SK-N-SH (cell line): ENCODE results near the gene USP40. TPM values are rescaled to one million over a fixed set of nuclear protein-coding genes. Genes with fewer than 3 reads are reported as not detected.

Experiments
- CTCF ChIA-PET: fragments of 300-600, 350-600 bp; formaldehyde crosslinking; extraction: SDS; loops from one replicate; lab custom pipeline; 2021; lab: Yijun Ruan, JAX
- POLR2A ChIA-PET: fragments of 350-600 bp; sonication (Branson Sonifier 250); formaldehyde crosslinking; extraction: SDS; loops from one replicate; lab custom pipeline; 2020; ENCODE audit warnings: antibody characterized with exemption, inconsistent platforms; lab: Yijun Ruan, JAX
- DNase-seq: peaks from one replicate; pipeline ENCODE4 v3.0.0; 2012
- H2AFZ ChIP-seq: fragments of 200-600 bp; sonication (generic); 2 replicates; pipeline ENCODE4 v1.8.1; 2016; ENCODE audit warnings: antibody characterized with exemption, mild to moderate bottlenecking, low read depth
- H3F3A ChIP-seq: fragments of 200-600 bp; sonication (generic); replicated peaks from 2 replicates; pipeline ENCODE3; 2016; ENCODE audit warnings: antibody characterized with exemption, mild to moderate bottlenecking; ENCODE audit not compliant: insufficient read depth
- H3K27ac ChIP-seq, 2 experiments: fragments of 200-500 bp in 1 of 2; fragments of 200-600 bp in 1 of 2; sonication (Bioruptor generic) in 1 of 2; sonication (generic), shearing (Covaris generic) in 1 of 2; 2 replicates each; pipeline versions ENCODE4 v1.5.1 to v1.6.1; 2014 to 2016; ENCODE audit warnings: low read depth in 2 of 2, inconsistent platforms in 1 of 2, low read length in 1 of 2, mild to moderate bottlenecking in 1 of 2, mixed read lengths in 1 of 2
- H3K27me3 ChIP-seq: fragments of 200-600 bp; sonication (generic), shearing (Covaris generic); 2 replicates; pipeline ENCODE4 v1.6.1; 2016; ENCODE audit warnings: mixed run types; ENCODE audit not compliant: insufficient read depth
- H3K36me3 ChIP-seq, 2 experiments: fragments of 200-500 bp in 1 of 2; fragments of 200-600 bp in 1 of 2; sonication (Bioruptor generic) in 1 of 2; sonication (generic) in 1 of 2; replicated peaks in 1 of 2; 2 replicates each; pipeline versions ENCODE3 to v1.5.1; 2014 to 2016; ENCODE audit warnings: low read length in 1 of 2, mild to moderate bottlenecking in 1 of 2; ENCODE audit not compliant: insufficient read depth in 2 of 2, control insufficient read depth in 1 of 2
- H3K4me1 ChIP-seq, 2 experiments: fragments of 200-500 bp in 1 of 2; fragments of 200-600 bp in 1 of 2; sonication (Bioruptor generic) in 1 of 2; sonication (generic), shearing (Covaris generic) in 1 of 2; 2 replicates each; pipeline versions ENCODE4 v1.5.1 to v1.6.1; 2014 to 2016; ENCODE audit warnings: low read depth in 1 of 2, low read length in 1 of 2, mixed run types in 1 of 2; ENCODE audit not compliant: insufficient read depth in 2 of 2, control insufficient read depth in 1 of 2
- H3K4me2 ChIP-seq: fragments of 200-600 bp; sonication (generic), shearing (Covaris generic); 2 replicates; pipeline ENCODE4 v1.6.1; 2017; ENCODE audit warnings: mixed run types
- H3K4me3 ChIP-seq, 2 experiments: fragments of 200-500 bp in 1 of 2; fragments of 200-600 bp in 1 of 2; sonication (Bioruptor generic) in 1 of 2; sonication (generic), shearing (Covaris generic) in 1 of 2; 2 replicates each; pipeline versions ENCODE4 v1.5.1 to v1.8.1; 2014 to 2016; ENCODE audit warnings: low read depth in 2 of 2, inconsistent platforms in 1 of 2, low read length in 1 of 2, mild to moderate bottlenecking in 1 of 2, mixed read lengths in 1 of 2, moderate library complexity in 1 of 2
- H3K79me2 ChIP-seq: fragments of 200-600 bp; sonication (generic); 2 replicates; pipeline ENCODE4 v1.8.1; 2017; ENCODE audit warnings: mild to moderate bottlenecking; ENCODE audit not compliant: insufficient read depth
- H3K9ac ChIP-seq: fragments of 200-600 bp; sonication (generic); 2 replicates; pipeline ENCODE4 v1.6.1; 2017; ENCODE audit warnings: mixed run types
- H3K9me2 ChIP-seq: fragments of 200-600 bp; sonication (generic); 2 replicates; pipeline ENCODE4 v1.6.1; 2017; ENCODE audit warnings: mixed run types
- H3K9me3 ChIP-seq: fragments of 200-600 bp; sonication (generic); 2 replicates; pipeline ENCODE4 v1.6.1; 2017; ENCODE audit warnings: mixed run types, mild to moderate bottlenecking, moderate library complexity
- H4K20me1 ChIP-seq: fragments of 200-600 bp; sonication (generic); 2 replicates; pipeline ENCODE4 v1.6.1; 2017; ENCODE audit warnings: mild to moderate bottlenecking, mixed run types; ENCODE audit not compliant: insufficient read depth
- EP300 ChIP-seq, 2 experiments: IDR thresholded peaks; 2 replicates each; pipeline versions ENCODE4 v1.4.0 to v1.6.1; 2012; ENCODE audit warnings: borderline replicate concordance in 1 of 2, low read depth in 1 of 2, low read length in 1 of 2
- FOSL2 ChIP-seq: IDR thresholded peaks from 2 replicates; pipeline ENCODE4 v1.4.0; 2012; ENCODE audit warnings: low read depth, mild to moderate bottlenecking, moderate library complexity, borderline replicate concordance
- GABPA ChIP-seq: IDR thresholded peaks from 2 replicates; pipeline ENCODE4 v1.4.0; 2012; ENCODE audit warnings: low read depth, mild to moderate bottlenecking
- IRF3 ChIP-seq: fragments of 150-350 bp; IDR thresholded peaks from 2 replicates; pipeline ENCODE4 v1.6.1; 2016; ENCODE audit warnings: mild to moderate bottlenecking, low read depth, low read length
- MEF2A ChIP-seq: IDR thresholded peaks from 2 replicates; pipeline ENCODE4 v1.4.0; 2012; ENCODE audit warnings: low read depth, borderline replicate concordance
- MXI1 ChIP-seq: IDR thresholded peaks from 2 replicates; pipeline ENCODE4 v1.6.1; 2012; ENCODE audit warnings: mild to moderate bottlenecking, low read depth, low read length, improper control_type of control experiment
- PBX3 ChIP-seq: IDR thresholded peaks from 2 replicates; pipeline ENCODE4; 2012
- POLR2AphosphoS5 ChIP-seq: IDR thresholded peaks from 2 replicates; pipeline ENCODE4 v1.6.1; 2012; ENCODE audit warnings: low read depth, low read length
- RFX5 ChIP-seq: IDR thresholded peaks from 2 replicates; pipeline ENCODE4 v1.6.1; 2012; ENCODE audit warnings: mild to moderate bottlenecking, improper control_type of control experiment, low read length
- RXRA ChIP-seq: IDR thresholded peaks from 2 replicates; pipeline ENCODE4 v1.4.0; 2012; ENCODE audit warnings: low read depth, mild to moderate bottlenecking, borderline replicate concordance
- SMC3 ChIP-seq: IDR thresholded peaks from 2 replicates; pipeline ENCODE4 v1.6.1; 2012; ENCODE audit warnings: low read depth, low read length, improper control_type of control experiment
- ZBTB33 ChIP-seq: IDR thresholded peaks from 2 replicates; pipeline ENCODE4 v1.4.0; 2012; ENCODE audit warnings: low read depth, borderline replicate concordance
- WGBS: methylation state at CpG from one replicate; pipeline ENCODE4 v1.1.6; 2017; ENCODE audit warnings: low lambda C conversion rate; 5-methylcytosine and 5-hydroxymethylcytosine counted together
- polyA plus RNA-seq, 3 experiments: library from polyadenylated mRNA; depleted of rRNA; stranded (reverse); fragments of >200 nt; gene quantifications; 2 replicates each; pipeline ENCODE4 v1.2.3, GENCODE V29; 2012
- TF ChIP-seq, protein P1 (sequence below): fragments of 150-350 bp; IDR thresholded peaks from 2 replicates; pipeline ENCODE4 v1.6.1; 2017; ENCODE audit warnings: antibody characterized with exemption, low read length, low read depth, borderline replicate concordance
- TF ChIP-seq, protein P2 (sequence below): fragments of 200-600 bp; sonication (generic); IDR thresholded peaks from 2 replicates; pipeline ENCODE4 v1.6.1; 2017; ENCODE audit warnings: antibody characterized with exemption, mild to moderate bottlenecking, moderate library complexity

The USP40 gene
- polyA plus RNA-seq, 1 of the 3 experiments (the other 2 are of a cell fraction), result 37.0 TPM

GRCh38 chr2:233531955-233532354 lies 34.6 kb downstream of the USP40 start (continued):
- TF ChIP-seq IRF3 (no peak), MEF2A (no peak), FOSL2 (no peak)
- TF ChIP-seq, protein P1, sequence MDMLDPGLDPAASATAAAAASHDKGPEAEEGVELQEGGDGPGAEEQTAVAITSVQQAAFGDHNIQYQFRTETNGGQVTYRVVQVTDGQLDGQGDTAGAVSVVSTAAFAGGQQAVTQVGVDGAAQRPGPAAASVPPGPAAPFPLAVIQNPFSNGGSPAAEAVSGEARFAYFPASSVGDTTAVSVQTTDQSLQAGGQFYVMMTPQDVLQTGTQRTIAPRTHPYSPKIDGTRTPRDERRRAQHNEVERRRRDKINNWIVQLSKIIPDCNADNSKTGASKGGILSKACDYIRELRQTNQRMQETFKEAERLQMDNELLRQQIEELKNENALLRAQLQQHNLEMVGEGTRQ, result no peak

DNA sequence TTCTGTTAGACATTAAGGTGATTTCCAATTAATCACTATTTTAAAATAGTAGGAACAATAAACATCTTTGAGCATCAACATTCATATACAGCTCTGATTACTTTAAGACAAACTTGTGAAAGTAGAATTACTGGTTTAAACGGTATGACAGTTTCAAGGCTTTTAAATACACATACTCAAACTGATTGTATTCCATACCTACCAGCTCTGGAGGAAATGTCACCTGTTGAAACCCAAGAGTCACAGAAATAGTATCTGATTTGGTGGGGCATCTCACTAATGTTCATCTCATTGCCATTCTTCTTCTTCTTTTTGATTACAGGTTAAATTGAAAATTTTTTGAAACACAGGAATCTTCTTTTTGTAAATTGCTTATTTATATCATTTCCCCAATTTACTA lies 36.2 kb downstream of the USP40 start:
- CTCF ChIA-PET, result no interaction called here
- TF ChIP-seq GABPA (no peak), RXRA (no peak), SMC3 (no peak), MXI1 (no peak), RFX5 (no peak), POLR2AphosphoS5 (no peak), ZBTB33 (no peak), EP300 (IDR thresholded peaks at IDR 0.05; ENCODE audit: borderline replicate concordance in 1 of 2, low read depth in 1 of 2, low read length in 1 of 2) (no peak), IRF3 (no peak), PBX3 (no peak)
- TF ChIP-seq, protein P2, sequence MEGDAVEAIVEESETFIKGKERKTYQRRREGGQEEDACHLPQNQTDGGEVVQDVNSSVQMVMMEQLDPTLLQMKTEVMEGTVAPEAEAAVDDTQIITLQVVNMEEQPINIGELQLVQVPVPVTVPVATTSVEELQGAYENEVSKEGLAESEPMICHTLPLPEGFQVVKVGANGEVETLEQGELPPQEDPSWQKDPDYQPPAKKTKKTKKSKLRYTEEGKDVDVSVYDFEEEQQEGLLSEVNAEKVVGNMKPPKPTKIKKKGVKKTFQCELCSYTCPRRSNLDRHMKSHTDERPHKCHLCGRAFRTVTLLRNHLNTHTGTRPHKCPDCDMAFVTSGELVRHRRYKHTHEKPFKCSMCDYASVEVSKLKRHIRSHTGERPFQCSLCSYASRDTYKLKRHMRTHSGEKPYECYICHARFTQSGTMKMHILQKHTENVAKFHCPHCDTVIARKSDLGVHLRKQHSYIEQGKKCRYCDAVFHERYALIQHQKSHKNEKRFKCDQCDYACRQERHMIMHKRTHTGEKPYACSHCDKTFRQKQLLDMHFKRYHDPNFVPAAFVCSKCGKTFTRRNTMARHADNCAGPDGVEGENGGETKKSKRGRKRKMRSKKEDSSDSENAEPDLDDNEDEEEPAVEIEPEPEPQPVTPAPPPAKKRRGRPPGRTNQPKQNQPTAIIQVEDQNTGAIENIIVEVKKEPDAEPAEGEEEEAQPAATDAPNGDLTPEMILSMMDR, result no peak
- TF ChIP-seq, all 33 proteins: peak for 0
- Histone ChIP-seq H4K20me1 (no peaks in the 10 kb centered on the region), H3K36me3 (peaks cover 45 to 61% of the 10 kb centered on the region in 2 experiments), H3K9me3 (no peaks in the 10 kb centered on the region), H3K27me3 (no peaks in the 10 kb centered on the region), H2AFZ (no peak overlapping the region), H3K9me2 (no peaks in the 10 kb centered on the region), H3K9ac (no peak overlapping the region), H3K4me3 (no peak overlapping the region), H3K27ac (no peak overlapping the region), H3F3A (no peaks in the 10 kb centered on the region), H3K79me2 (no peaks in the 10 kb centered on the region), H3K4me2 (no peak overlapping the region), H3K4me1 (no peaks in the 10 kb centered on the region)
- DNase-seq, result no peak
- 57% methylated on average over 1 of the region's 1 CpG for WGBS
- POLR2A ChIA-PET, result no interaction called here
